G401 (cell line): ENCODE measurements around the gene NALCN. TPM values are rescaled to one million over a fixed set of nuclear protein-coding genes. Genes with fewer than 3 reads are reported as not detected.

Source experiments
- DNase-seq: peaks from one replicate; pipeline ENCODE4 v3.0.0-alpha.2; 2015; ENCODE audit warnings: low spot score
- in situ Hi-C: cut with HindIII; loops from 2 replicates; pipeline ENCODE4 v1.10.0; 2016; ENCODE audit warnings: low sequenced_read_pairs, mixed read lengths
- total RNA-seq: library from RNA; depleted of rRNA; stranded (reverse); fragments of >200 nt; shearing (Covaris generic); gene quantifications from 2 replicates; pipeline ENCODE4 v1.2.3, GENCODE V29; 2014; rRNA removed

NALCN gene
- total RNA-seq, 1 experiment from 2014 or later: not detected

DNA sequence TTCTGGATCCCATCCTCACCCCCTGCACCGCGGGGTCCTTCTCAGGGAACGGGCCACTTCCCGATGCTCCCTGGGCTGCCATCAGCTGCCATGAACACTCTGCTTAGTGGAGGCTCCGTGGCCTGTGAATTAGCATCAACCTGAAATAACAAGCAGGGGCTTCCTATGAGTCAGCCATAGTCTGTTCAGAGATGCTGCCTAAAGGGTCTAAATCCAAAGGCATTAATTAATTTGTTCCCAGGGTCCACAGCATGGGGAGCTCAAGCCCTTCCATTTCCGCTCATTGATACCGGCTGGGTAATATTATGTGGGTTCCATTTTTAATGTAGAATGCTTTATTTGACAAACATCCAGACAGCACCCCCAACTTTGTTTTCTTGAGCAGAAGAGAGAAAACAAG lies 399.8 kb downstream of the NALCN start:
- DNase-seq: no peak
- in situ Hi-C loops: no loop called here

DNA sequence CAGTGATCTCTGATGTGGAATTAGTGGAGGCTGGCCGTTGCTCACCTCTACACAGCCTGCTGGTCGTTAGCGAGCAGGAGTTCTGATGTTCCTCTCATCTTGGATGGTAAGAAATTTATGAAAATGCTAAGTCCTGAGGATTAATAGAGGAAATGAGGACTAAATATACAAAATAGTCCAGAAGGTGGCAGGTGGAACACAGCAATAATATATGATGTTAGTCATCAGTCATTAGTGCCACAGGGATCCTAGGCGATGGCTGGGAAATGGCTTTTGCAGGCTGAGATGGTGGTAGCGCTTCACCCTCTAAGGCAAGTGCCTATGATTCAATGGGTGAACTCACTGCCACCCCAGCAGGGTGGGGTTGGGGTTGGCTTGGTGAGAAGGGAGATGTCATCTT lies 403.1 kb downstream of the NALCN start:
- in situ Hi-C loops: no loop called here
- DNase-seq: no peak

DNA sequence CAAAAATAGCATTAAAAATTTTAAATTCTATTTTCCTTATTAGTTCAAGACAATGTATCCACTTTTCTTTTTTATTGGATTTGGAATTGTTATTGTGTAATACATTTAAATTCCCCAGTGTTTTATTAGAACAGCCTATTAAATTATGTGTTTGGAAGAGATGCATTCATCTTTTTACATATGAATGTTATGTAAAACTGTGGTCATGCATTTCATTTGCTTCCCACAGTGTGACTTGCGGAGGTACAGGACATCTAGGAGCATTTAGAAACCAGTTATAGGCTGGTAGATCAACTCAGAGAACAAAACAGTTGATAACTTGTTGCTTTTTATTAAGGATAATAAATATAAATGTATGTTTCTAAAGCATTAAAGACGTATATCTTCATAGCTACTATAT lies 406.2 kb downstream of the NALCN start:
- in situ Hi-C loops: no loop called here
- DNase-seq: no peak

DNA sequence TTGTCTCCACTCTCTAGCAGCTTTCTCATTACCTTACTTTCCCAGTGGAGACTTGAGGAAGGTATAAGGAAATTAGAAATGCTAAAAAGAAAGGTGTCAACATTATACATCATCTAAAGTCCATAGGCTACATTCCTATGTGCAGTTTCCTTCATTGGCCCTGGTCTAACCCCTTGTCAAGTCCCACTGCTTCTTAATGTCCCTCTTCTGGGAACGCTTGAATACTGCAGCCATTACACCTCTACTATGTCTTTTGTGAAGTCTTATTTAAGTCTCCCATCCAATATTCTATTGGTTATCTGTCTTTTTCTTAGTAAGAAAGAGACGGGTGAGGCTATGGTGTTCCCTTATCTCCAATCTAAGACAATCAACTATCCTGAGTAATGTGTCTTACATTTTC lies 409.1 kb downstream of the NALCN start:
- in situ Hi-C loops: no loop called here
- no peak for DNase-seq

Other genes with a start within 250 kb of the NALCN start
- not detected in 2 replicates for gene ITGBL1, start 36.2 kb upstream of the NALCN start, total RNA-seq